NCI-H128 (cell line): ENCODE measurements around the gene FIGNL1.
A peak's percentile ranks its signal among the peaks of the same experiment; 100 is the strongest.

ENCODE experiments used
- DNase-seq: peaks from one replicate; lab custom pipeline; 2025; ENCODE audit not compliant: unreplicated experiment; lab: John Stamatoyannopoulos, UW

Gene FIGNL1

DNA sequence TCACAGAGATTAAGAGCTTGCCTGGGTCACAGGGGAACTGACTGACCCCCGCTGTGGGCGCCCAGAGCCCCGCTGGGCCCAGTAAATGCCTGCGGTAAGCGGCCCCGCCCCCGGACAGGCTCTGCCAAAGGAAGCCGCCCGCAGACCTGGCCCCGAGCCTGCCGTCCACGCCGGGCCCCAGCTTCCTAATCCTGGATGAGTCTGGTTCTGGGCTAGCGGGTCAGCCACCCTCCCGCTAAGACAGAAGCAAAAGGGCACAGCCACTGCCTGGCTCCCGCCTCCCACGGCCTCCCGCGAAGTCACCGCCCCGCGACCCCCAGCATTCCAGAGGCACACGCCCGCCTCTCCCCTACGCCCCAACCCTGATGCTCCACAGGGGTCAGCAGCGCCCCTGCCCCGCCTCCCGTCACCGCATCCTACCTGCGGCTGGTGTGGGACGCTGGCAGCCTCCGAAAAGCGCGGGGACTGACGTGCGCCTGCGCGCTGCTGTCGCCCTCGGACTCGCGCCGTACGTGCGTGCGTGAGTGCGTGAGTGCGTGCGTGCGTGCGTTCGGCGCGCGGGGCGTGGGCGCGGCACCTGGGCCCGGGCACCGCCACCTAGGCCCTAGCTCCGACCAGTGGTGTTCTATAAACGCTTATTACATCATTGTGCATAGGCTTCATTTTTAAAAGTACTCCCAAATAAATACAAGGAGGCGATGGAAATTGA lies at the start of gene FIGNL1:
TSS of gene FIGNL1 (minus strand) at position 470 of the 709 bp plus-strand sequence. CDS start 3,063 bp downstream, outside the sequence.
- DNase-seq, result peak; percentile 62

GRCh38 chr7:50499092-50499491 lies 48.9 kb upstream of the FIGNL1 start:
- DNase-seq, result no peak

- no peak for DNase-seq
Observed at GRCh38 chr7:50497968-50498367, 47.8 kb upstream of the FIGNL1 start.

DNA sequence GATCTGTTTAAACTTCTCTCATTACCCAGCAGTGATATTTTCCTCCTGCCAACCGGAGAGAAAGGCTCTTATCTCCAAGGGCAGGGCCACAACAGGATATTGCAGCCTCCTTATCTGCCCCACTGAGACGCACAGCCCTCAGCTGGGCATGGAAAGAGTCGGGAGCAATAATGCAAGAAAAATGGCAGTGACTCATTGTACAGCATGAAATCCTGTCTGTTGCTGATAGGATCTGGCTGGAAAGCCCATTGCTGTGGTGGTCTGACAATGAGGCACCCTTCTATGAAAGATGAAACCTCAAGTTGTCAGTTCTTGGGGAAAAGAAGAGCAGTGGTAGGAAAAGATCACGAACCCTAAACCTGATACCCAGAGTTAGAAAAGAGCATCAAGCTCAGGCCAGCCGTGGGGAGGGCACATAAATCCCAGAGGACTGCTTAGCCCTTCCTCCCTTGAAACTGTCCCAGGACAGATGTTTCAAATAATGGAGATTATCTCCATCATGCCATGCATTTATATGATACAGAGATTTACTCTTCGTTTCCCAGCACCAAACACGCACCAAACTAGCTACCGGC lies 47.0 kb upstream of the FIGNL1 start:
- no peak for DNase-seq

- no peak for DNase-seq
Observed at GRCh38 chr7:50496569-50496968, 46.4 kb upstream of the FIGNL1 start.

DNA sequence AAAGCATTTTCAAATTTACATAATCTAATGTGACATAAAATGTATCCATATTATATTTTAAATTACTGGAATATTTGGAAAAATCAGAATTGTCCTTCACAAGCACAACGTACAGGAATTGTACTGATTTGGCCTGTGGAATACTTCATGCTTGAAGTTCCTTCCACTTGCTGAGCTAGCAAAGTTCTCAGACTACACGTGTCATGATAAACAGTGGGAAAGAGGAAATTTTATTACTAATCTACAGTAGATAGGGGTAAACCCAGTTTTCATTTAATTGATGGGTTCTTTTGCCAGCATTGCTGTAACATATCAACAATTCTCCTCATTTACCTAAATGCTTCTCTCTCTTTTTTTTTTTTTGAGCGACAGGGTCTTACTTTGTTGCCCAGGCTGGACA lies 45.6 kb upstream of the FIGNL1 start:
- DNase-seq, result no peak

DNA sequence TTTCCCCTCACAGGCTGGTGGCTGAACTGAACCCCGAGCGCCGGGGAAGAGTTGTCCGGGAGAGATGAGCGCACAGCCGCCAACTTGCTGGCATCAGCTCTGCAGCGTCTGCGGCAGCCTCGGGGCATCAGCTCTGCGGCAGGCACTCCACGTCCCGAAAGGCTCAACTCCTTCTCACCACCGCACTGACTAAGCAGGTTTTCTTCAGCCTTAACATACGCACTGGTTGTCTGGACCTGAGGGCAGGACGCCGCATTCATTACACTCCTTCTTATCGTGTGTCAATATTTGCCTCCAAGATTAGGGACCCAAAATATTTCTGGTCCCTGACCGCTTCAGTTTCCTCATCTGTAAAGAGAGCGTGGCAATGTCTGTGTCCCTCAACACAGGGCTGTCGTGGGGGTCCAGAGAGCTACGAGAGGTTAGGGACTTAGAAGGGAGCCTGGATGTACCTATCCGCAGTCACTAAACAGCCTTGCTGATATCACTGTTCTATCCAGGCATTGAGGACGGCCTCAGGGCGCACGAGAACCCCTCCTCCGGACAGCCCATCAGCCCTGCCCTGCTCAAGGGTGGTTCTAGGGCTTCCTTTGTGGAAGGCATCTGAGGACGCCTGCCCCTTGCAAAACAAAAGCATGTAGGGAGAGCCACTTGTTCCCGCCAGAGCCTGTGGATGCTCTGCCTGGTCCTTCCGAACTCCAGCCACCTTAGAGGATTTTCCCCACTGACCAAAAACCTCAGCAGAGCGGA lies 42.8 kb upstream of the FIGNL1 start:
- DNase-seq, result no peak

DNA sequence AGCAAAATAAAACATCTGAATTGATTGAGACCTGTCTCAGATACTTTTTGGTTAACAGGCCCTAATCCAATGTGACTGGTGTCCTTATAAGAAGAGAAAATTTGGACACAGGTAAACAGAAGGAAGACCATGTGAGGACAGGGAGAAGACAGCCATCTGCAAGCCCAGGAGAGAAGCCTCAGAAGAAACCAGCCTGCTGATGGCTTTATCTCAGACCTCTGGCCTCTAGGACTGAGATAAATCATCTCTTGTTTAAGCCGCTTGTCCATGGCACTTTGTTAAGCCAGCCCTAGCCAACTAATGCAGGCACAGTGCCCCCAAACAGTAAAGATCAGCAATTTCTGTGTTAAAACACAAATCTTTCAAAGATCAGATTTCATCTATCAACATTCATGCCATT lies 41.8 kb upstream of the FIGNL1 start:
- no peak for DNase-seq

DNA sequence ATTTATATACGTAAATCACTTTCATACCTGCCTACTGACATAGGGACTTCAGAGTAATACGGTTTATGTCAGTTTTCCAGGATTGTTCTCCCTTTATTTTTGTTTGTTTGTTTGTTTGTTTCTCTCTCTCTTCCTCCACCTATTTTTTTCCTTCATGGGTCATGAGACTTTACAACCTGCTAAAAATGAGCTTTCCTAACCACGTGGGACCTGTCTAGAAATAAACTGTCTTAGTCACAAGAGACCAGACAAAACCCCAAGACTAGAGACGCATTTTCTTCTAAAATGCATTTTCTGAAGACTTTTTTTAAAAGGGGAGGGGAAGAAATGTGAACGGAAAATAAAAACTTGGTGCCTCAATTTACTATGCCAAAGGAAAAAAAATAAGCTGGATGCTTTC lies 41.1 kb upstream of the FIGNL1 start:
- no peak for DNase-seq

GRCh38 chr7:50488379-50488778 lies 38.2 kb upstream of the FIGNL1 start:
- DNase-seq, result no peak

DNA sequence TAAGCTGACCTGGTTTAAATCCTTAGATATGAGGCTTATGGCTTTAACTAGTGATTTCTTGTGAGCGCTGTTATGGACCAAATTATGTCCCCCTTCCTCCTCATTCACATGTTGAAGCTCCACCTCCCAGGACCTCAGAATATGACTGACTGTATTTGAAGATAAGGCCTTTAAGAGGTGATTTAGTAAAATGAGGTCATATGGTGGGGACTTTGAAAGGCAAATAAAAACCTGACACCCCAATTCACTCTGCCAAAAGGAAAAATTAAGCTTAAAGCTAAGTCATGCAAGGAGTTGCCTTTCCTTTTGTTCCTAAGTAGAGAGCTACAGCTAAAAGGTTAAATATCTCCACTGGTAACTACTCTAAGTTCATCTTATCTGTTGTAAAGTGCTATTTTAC lies 36.4 kb upstream of the FIGNL1 start:
- no peak for DNase-seq

GRCh38 chr7:50481867-50482266 lies 31.7 kb upstream of the FIGNL1 start:
- no peak for DNase-seq

DNA sequence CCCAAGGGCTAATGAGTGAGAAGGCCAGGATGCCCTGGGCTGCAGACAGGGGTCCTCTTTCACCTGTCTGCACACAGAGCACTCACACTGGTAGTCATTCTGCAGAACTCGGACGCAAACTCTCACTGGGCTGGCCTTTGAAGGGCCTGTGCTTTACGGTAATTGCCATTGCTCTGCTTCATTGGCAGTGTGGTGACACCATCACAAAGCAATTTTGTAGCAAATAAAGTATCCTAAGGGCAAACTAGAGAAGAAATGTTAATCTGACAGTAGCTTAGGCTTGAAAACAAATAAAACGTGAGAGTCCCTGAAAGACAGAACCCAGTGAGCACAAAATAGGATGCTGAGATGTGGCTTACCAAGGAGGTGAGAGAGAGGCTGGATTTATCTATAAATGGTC lies 30.6 kb upstream of the FIGNL1 start:
- no peak for DNase-seq

DNA sequence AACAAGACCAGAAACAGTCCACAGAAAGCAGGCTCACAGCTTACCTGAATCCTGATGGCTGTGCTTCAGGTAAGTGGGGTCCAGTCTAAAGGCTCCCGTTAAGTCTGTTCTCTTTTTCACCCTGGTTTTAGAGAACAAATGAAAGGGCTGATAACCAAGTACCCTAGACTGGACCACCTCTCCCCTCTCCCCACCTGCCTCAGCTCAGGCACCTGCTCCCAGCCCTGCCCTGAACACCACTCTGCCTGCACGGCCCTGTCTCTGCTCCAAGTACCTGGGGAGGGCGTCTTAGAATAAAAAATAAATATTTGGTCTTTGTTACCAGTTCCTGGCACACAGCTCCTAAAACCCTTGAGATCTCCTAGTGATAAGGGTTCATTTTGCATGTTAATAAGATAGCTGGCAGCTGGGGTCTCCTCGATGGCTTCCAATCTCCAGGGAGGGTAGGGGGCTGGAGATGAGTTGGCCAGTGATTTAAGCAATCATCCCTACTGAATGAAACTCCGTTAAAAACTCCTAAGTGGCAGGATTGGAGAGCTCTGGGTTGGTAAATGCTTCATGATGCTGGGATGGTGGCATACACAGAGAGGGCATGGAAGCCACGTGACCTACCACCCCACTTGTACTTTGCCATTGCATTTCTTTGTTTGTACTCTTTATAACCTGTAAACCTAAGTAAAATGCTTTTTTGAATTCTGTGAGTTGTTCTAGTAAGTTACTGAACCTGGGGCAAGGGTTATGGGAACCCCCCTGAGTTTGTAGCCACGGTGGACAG lies 29.8 kb upstream of the FIGNL1 start:
- no peak for DNase-seq

DNA sequence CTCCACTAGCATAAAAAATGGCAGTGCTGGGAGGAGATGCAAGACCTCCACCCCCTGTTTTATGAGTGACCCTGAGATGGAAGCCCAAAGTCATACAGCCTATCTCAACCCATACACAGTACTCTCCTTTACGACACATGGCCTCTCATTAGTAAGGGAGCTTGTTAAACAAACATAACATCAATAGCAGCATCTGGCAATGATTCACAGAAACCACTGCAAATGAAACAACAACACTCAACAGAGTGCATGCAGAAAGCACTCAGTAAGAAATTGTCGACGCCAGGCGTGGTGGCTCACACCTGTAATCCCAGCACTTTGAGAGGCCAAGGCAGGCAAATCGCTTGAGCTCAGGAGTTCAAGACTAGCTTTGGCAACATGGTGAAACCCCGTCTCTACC lies 27.5 kb upstream of the FIGNL1 start:
- DNase-seq, result no peak

DNA sequence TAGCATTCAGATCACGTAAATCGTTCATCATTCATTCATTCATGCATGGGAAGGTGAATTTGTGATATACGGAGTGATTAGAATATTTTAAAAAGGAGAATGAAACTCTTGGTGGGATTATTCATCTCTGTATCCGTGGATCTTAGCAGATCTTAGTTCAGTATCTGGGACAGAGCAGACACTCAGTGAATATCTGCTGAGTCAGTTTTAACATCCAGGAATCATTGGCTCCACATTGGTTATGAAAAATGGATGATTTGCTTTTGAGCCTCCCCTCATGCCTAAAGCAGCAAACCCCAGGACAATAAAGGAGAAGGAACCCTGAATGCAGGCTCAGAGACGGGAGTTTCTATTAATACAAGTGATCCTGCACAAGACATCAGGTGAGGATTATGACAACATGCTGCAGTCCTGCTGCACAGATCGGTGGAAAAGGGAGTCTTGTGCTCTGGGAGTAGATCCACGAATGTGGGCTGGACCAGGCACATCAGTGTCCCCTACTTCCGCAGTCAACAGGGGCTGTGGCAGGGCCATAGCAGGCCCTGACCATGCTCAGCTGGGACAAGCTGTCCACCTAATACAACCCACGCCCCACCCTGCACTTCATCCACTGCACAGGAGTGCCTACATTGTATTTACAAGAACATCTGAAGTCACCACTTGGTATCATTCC lies 26.9 kb upstream of the FIGNL1 start:
- DNase-seq, result no peak

GRCh38 chr7:50475340-50475739 lies 25.2 kb upstream of the FIGNL1 start:
- DNase-seq, result no peak

DNA sequence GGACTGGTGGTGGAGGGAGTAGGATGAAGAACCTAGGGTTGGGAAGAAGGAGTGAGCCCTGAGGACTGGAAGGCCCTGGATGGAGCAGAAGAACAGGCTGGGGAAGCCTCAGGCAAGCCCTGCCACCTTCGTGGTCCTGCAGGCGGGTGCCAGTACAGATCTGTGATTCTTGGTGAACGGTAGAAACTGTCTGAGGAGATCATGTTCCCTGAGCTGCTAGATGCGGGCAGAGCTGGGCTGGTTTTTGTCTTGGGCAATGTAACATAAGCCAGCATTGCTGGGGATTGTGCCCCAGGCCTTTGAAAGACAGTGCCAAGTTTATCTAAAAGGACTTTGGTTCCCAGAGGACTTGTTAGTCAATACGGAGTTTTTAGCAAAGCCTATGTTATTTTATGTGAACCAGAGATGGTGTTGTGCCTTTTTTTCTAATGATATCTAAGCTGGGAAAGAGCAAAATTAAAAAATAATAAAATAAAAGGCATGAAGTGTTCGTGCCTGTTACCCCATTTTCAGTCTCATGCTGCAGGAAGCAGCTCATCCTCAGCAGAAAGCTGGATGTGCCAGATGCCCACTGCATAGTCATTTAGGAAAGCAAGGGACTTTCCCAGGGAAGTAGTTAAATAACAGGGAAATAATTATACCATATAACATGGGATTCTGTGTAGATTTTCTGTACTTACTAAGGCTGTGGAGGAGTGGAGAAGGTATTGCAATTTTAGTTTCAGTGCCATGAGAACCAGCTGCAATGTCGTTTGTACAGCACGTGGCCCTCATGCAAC lies 24.4 kb upstream of the FIGNL1 start:
- DNase-seq, result no peak

DNA sequence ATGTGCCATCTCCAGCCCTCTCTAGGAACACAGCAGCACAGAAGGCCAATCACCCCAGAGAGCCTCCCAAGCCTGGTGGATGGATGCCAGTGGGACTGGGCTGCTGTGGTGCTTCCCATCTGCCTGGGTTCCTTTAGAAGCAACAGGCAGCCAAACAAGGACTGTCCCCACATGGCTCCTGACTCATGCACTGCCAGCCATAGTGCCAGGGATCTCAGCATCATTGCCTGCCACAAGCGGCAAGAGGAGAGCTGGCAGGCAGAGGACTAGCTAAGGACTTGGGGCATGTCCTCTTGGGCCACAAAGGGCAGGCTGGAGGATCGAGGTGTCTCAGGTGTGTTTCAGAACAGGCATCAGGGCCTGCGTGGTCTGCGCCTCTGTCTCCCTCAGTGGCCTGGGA lies 23.4 kb upstream of the FIGNL1 start:
- DNase-seq, result no peak

DNA sequence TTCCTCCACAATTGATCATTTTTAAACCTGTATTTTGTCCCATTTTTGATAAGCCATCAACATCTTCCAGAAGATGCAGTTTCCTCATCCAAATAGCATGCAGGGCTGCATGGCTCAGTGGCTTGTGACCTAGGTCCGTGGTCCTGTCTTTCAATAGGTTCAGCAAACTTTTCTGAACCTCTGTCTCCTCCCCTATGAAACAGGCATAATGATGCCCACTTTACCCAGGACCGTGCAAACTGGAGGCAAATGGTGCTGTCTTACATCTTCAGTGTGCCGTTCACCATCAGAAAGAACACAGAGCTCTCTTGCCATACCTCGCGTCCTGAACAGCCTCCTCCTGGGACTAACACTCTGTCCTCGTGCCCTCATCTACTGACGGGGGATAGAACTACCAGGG lies 22.3 kb upstream of the FIGNL1 start:
- DNase-seq, result no peak
